Breast epithelium (tissue), 3 donors: ENCODE measurements around the gene SH3BP4.

ENCODE experiments used
- POLR2A ChIP-seq: fragments of 450-650 bp; IDR thresholded peaks from one replicate; pipeline ENCODE4 v1.6.1; 2016; ENCODE audit warnings: antibody characterized with exemption, mild to moderate bottlenecking, moderate library complexity
- POLR2AphosphoS5 ChIP-seq, 3 donors: sonication (generic); formaldehyde crosslinking; IDR thresholded peaks; one replicate each; pipeline ENCODE4 v1.6.1; 2017; ENCODE audit warnings: antibody characterized with exemption in 3 of 3
- TF ChIP-seq, protein P1 (sequence below), 3 donors: fragments of 450-650 bp; IDR thresholded peaks; one replicate each; pipeline ENCODE4 v1.5.1; 2016 to 2017; ENCODE audit warnings: antibody characterized with exemption in 3 of 3, mild to moderate bottlenecking in 3 of 3, moderate library complexity in 3 of 3

DNA sequence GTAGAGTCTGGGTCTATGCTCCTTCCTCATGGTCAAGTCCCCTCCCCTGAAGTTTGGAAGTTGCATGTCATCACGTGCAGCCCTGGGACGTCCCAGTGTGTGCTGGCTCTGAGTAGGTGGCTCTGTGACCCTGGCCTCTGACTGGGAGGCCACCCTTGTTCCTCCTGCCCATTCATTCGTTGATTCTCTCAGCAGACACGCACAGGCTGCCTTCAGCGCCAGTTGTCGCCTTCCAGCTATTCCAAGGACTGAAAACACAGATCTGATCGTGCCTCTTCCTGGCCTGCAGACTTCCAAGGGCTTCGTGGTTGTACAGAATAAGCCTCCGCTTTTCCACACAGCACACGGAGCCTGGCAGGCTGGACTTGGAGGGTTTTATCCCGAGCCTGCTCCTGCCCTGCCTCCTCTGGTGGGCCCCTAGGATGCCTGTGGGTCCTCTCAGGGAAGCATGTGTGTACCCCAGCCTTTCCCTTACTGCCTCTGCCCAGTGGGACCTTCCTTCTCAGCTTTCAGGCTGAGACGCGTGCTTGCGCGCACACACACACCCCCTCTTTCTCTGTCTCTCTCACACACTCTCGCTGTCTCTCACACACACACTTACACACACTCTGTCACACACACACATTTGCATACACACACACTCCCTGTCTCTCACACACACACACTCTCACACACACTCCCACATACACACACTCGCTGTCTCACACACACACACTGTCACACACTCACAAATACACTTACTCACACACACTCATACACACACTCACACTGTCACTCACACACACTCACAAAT lies 17.7 kb downstream of the SH3BP4 start:
- TF ChIP-seq POLR2A = no peak
- TF ChIP-seq, protein P1, sequence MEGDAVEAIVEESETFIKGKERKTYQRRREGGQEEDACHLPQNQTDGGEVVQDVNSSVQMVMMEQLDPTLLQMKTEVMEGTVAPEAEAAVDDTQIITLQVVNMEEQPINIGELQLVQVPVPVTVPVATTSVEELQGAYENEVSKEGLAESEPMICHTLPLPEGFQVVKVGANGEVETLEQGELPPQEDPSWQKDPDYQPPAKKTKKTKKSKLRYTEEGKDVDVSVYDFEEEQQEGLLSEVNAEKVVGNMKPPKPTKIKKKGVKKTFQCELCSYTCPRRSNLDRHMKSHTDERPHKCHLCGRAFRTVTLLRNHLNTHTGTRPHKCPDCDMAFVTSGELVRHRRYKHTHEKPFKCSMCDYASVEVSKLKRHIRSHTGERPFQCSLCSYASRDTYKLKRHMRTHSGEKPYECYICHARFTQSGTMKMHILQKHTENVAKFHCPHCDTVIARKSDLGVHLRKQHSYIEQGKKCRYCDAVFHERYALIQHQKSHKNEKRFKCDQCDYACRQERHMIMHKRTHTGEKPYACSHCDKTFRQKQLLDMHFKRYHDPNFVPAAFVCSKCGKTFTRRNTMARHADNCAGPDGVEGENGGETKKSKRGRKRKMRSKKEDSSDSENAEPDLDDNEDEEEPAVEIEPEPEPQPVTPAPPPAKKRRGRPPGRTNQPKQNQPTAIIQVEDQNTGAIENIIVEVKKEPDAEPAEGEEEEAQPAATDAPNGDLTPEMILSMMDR (IDR thresholded peaks at IDR 0.05) = no peak
- TF ChIP-seq POLR2AphosphoS5 (IDR thresholded peaks at IDR 0.05) = no peak
